T-helper 1 cell treated with Interleukin-12 subunit alpha and Interleukin-12 subunit beta and Interleukin-4 antibody, amounts not matched to agents 30 ng/mL and 1 ng/mL, for 36 hours (primary cell): ENCODE data around the gene SLC22A23. TPM values are rescaled to one million over a fixed set of nuclear protein-coding genes. Genes with fewer than 3 reads are reported as not detected.
"Not testable (repeated sequence)": the region's sequence is repeated elsewhere in the genome, so short reads cannot be mapped to it uniquely, and the experiment has no call there.

Experiments used
- intact Hi-C: fragments of 100-400 bp; cut with micrococcal nuclease; formaldehyde crosslinking; loops from one replicate; pipeline ENCODE4 v1.15.1; 2024
- total RNA-seq: library from RNA; stranded (reverse); gene quantifications from 2 replicates; pipeline ENCODE4 v1.2.3, GENCODE V29; 2022

SLC22A23 gene
- total RNA-seq, 1 donor from 2014 or later = 0.42 TPM

DNA sequence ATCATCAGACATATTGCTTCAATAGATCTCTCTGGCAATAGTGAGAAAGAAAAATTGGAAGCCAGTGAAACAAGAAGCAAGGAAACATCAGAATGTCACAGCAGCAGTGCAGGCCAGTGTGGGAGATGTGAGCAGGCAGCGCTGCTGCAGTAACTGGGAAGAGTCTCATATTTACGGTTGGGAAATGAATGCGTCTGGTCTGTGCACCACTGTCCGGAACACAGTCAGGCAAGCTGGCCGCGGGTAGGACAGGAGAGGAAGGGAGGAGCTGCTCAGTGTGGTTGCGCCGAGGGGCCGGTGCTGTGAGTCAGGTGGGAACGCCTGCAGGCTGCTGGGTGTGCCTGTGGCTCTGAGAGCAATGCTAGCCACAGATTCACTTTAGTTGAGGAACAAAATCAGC lies 204.5 kb downstream of the SLC22A23 start:
- intact Hi-C loops = no loop called here

DNA sequence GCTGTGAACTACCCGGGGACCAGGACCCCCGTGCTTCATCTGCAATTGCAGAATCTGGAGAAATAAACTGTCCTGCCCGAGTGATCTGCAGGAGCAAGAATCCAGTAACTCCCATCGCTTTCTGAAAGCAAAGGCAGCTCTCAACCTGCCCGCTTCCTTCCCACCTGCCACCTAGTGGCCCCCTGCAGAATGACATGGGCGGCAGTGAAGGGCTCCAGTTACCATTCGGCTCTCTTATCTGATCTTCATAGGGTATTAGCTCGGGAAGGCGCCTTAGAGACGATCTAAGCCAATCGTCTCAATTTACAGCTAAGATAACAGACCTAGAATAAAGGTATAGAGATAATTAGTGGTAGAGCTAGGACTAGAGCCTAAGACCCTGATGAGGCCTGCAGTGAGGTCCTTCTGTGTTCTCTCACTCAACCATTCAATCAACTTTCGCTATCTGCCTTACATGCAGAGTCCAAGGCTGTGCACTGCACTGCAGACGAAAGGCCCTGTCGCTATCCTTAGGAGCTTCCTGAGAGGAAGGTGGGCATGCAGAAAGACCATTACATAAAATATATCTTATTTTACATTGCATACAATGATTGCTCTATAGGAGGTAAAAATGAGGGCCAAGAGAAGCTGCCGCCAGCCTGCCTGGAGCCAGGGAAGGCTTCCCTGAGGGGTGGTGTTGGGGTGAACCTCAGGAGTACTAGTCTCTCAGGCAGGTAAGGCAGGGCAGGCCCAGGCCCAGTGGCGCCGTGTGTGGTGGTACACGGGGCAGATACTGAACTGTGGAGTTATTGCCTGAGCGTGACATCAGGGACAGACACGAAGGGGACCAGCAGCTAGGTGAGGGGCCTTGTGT lies 205.2 kb downstream of the SLC22A23 start:
- intact Hi-C loops = loop anchor here (1.0 to 2.0 kb wide), 6 partner anchors 94 to 487 kb away; partner anchors contain the start of genes BPHL, NQO2, RIPK1 and TUBB2A

DNA sequence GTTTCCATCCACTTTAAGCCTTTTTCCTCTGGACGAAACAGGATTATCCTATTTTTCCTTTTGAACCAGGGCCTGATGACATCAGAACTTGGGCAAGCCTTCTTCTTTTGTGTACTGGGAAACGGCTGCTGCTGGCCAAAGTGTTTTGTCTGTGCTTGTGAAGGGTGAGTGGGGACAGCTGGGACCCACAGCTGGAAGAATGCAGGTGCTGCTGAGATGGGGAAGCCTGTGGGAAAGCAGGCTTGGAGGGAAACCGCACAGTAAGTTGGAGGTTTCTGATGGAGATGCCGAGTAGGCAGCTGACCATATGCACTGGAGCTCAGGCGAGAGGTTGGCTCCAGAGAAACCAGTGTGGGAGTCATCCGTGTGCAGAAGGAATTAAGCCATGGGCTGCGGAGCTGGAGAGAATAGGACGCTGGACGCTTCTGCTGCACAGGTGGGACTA lies 206.6 kb downstream of the SLC22A23 start:
- intact Hi-C loops = loop anchor here (2.0 kb wide), 3 partner anchors 131 to 485 kb away; partner anchors contain the start of genes BPHL, RIPK1 and WRNIP1

DNA sequence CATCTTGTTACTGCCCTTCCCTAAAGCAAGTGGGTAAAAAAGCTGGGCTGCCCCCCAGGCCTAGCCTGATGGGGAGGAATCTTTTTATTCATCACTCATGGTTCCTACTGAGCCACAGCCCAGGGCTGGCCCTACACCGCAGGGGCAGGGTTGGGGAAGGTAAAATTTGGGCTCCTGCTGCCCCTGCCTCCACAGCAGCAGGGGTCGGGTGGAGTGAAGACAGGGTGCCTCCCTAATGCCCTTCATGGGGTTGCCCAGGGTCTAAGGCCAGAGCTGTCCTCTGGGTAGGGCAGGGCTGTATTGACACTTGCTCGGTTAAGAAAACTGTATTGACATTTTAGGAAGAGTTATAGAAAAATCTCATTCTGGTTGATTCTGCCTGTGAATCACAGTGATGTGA lies 207.0 kb downstream of the SLC22A23 start:
- intact Hi-C loops = loop anchor here (2.0 kb wide), 3 partner anchors 131 to 485 kb away; partner anchors contain the start of genes BPHL, RIPK1 and WRNIP1

DNA sequence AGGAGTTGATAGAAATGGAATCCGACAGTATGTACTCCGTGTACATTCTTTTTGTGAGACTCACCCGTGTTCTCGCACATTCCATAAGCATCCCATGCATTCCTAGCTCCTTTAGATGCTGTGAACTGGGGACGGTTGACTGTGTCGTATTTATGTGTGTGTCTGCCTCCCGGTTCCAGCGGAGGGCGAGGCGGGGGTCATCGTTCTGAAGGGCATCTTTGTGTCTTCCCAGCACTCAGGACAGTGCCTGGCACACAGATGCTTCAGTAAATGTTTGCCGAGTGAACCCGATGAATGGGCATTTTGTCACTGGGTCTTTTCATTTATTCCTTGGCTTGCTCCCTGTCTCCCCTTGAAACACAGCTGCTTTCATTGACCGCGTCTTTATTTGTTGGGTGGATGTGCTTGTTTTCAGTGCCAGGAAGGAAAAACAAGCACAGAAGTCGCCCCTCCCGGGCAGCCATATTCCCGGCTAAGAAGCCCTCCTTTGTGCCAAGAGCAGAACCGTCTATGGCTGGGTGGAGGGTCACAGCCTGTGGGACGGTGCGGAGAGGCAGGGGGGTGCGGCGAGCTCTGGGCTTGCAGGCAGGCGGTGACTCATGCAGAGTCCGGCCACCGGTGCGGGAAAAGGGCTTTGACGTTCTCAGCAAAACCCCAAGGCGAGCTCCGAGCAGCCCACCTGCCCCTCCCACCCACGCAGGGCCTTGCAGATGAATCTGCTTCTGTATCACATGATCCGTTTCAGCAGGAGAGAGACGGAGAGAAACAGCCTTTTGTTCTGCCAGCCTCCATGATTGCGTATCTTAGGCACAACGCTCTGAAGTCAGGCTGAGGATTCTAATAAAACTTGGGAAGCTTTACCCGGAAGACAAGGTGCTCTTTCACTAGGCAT lies 209.3 kb downstream of the SLC22A23 start:
- intact Hi-C loops = no loop called here

DNA sequence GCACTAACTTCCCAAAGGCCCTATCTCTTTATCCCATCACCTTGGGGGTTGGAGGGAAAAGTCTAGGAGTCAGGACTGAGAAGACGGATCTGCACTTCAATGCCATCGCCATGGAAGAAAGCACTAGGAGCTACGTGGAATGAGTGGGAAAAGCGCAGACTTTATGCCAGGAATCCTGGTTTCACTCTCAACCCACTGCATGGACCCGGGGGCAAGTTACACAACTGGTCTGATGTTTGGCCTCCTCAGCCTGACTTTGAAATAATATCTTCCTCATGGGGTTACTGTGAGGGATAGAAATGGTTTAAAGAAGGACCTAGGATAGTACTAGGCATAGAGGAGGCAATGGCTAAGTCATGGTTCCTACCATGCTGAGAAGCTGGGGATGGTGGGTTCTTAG lies 211.6 kb downstream of the SLC22A23 start:
- intact Hi-C loops = no loop called here

DNA sequence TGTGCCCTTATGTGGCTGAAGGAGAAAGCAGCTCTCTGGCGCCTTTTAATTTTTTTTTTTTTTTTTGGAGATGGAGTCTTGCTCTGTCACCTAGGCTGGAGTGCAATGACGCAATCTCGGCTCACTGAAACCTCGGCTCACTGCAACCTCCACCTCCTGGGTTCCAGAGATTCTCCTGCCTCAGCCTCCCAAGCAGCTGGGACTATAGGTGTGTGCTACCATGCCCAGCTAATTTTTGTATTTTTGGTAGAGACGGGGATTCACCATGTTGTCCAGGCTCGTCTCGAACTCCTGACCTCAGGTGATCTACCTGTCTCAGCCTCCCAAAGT lies 212.1 kb downstream of the SLC22A23 start:
- intact Hi-C loops = not testable (repeated sequence)

DNA sequence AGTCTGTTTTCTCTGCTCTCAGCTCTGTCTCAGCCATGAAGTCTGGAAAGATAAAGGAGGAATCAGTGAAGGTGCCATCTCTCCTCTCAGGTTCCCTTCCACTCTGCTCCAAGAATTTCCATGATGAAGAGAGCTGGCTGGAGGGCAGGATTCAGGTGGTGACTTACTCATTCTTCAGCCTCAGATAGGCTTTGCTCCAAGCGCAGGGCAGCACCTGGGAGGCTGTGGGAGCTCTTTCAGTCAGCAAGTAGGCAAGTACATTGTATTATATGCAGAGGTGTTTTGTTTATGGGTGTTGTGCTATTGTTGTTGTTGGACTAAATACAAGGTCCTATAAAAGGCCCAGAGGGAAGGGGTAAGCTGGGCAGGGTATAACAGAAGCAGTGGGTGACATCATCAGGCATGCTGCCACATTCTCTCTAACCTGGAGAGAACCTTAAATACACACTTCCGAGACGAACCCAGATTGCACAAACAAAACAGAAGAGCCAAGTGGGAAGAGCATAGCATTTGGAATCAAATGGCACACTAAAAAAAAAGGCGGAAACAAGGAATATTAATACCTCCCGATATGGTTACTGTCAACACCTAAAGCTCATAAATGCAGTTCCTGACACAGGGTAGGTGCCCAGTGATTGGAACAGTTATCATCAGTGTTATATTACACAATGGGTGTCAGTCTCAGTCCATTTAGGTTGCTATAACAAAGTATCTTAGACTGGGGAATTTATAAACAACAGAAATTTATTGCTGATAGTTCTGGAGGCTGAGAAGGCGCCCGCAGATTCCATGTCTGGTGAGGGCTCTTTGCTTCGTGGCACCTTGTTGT lies 212.6 kb downstream of the SLC22A23 start:
- intact Hi-C loops = no loop called here

DNA sequence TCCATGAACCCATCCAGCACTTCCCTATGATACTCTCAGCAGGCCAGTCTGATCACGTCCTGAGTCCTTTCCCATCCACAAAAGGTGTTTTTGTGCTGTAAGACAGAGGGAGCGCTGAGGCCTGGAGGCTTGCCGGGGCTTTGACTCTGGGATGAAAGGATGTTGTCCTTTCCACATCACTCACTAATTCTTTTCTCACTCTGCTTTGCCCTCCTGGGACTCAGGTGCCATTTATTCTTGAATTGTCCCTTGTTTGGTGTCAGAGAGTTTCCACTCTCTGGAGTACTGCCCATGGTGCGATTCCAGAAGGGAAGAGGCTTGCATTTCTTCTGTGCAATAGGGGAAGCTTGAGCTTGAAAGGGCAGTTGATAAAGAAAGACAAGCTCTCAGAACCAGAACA lies 214.1 kb downstream of the SLC22A23 start:
- intact Hi-C loops = no loop called here

DNA sequence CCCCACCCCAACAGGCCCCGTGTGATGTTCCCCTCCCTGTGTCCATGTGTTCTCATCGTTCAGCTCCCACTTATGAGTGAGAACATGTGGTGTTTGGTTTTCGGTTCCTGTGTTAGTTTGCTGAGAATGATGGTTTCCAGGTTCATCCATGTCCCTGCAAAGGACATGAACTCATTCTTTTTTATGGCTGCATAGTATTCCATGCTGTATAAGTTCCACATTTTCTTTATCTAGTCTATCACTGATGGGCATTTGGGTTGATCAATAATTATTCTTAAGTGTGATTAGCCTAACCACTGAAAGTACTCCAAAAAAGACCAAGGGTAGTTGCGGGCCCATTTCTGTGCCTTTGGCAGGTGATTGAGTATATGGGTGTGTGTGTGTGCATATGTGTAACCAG lies 215.1 kb downstream of the SLC22A23 start:
- intact Hi-C loops = not testable (repeated sequence)

DNA sequence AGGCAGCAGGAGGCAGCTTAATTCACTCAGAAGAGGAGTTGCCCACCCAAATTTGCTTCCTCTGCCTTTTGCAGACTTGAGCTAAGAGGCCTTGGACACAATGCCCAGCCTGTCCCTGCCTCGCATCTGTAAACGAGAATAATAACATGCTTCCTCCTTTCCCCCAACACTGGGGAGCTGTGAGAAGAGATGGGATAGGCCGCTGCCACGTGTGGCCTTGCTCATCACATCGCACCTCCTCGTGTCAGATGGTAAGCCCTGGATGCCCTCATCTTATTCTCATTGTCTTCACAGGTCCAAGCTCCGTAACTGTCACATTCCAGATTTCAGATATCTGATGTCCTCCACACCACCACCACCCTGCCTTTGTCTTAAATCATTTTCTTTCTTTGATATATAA lies 216.3 kb downstream of the SLC22A23 start:
- intact Hi-C loops = no loop called here

DNA sequence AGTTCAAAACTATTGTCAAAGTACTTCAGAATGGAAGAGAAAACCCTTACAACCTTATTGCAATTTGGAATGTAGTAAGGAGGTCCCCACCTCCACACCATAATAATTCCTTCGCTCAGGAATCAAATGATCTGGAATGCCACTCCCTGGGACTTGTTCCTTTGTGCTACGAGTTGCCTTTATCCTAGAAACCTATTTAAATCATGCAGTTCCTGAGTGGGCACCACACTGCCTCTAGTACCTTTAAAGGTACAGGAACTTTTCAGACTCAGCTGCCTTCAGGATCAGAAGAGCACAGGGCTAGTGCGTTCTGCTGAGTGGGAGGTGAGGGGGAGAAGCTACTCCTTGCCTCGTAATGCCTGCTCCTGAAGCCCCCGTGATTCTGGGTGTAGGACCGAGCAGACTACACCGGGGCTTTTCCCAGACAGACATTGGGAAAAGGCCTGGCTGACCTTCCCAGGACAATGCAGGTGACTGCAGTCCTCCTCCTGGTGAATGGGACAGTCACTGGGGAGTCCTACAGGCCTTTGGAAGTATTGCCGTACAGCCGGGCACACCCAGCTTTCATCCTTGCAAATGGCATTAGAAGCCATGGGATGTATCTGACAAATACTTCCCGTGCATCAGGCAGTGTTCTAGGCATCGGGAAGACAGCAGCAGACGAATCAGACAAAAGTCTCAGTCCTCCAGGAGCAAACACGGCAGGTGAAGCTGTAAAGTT lies 217.6 kb downstream of the SLC22A23 start:
- intact Hi-C loops = no loop called here

DNA sequence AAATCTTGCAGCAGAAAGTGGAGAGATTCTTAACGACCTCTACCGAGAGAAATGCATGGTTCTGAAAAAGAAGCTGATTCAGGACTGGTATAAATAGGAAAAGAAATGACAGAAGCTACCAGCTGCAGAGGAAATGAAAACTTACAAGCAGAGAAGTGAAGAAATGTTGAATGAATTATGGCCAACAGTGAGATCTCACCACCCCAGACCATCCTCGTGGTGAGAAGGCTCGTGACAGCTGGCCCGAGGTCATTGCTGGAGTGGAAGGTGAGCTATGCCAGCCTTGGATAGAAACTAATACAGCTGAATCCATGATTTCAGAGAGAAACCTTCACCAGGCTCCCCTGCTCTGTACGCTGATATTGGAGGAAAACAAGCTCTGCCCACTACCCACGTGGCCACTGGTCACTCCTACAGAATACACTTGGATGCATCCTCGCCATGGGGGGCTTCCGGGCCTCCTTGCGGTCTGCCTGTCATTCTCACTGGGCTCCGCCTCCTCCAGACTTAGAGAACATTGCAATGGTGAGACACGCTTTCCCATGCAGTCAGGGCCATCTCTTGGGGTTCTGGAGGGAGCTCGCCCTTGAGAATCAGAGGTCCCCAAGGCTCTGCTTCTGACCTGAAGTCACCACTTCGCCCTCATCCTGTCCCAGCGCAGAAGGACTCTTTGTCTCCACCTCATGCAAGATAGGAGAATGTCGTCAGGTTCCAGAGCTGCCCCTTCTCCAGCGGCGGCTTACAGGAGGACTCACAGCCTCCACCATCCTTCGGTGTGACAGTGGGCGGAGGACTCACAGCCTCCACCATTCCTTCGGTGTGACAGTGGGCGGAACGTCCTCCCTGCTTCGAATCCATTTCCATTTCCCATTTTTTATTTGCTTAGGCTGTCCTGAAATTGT lies 218.8 kb downstream of the SLC22A23 start:
- intact Hi-C loops = no loop called here

DNA sequence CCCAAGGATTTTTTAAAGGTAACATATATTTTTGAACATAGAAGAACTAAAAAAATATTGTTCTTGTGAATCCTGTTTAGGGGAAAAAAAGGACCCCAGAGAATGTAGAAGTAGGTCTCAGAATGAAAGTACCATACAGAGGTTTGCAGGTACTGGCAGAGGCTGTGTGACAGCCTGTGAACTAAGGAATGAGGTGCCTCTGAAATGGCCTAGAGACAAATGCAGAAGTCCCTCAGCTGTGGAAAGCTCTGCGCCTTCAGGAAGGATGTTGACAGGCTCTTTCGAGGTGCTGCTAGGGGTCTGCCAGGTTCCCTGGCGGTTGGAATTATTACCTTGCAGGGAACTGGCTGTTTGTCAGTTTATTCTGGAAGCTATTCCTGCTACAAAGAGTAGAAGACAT lies 220.8 kb downstream of the SLC22A23 start:
- intact Hi-C loops = no loop called here

DNA sequence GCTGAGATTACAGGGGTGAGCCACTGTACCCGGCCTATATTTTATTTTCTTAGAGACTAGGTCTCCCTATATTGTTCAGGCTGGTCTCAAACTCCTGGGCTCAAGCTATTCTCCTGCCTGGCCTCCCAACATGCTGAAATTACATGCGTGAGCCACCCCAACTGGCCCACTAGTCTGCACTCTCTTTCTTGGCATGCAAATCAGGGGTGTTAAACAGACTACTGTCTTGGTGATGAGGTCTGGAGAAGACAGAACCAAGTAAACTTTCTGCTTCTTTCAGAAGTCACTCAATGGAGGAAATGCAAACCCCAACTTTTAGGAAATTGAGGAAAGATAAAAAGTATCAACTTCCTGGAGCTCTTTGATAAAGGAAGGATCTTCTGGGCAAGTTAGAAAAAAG lies 221.4 kb downstream of the SLC22A23 start:
- intact Hi-C loops = no loop called here

DNA sequence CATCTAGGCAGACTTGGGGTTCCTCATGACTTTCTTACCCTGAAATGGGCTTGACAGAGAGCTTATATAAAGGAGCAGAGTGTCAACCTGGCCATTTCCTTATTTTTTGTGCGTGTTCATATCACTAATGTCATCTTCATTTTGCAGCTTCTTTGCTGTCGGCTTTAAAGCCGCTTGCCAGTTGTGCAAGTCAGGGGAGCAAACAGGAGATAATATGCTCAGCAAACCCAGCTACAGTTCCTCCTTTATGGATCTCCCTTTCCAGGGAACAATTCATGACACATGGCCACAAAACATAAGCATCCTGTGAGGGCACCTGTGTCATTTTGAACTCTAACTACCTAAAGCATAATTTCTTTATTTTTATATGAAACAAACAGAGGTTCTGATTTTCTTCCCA lies 222.9 kb downstream of the SLC22A23 start:
- intact Hi-C loops = no loop called here

DNA sequence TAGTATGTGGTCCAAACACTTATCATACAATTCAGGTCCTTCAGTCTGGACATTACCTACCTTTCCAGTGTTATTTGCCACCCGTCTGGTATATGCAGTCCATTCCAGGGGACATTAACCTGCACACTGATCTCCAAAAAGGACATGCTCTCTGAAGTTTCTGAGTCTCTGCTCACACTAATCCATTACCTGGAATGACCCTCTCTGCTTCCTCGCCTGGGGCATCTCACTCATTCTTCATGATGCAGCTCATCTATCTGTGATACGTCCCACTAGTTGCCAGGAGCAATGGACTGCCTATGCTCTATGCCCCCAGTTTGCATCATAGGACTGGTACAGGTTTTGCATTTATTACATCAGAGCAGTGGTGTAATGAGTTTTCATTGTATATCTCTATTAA lies 223.5 kb downstream of the SLC22A23 start:
- intact Hi-C loops = no loop called here

DNA sequence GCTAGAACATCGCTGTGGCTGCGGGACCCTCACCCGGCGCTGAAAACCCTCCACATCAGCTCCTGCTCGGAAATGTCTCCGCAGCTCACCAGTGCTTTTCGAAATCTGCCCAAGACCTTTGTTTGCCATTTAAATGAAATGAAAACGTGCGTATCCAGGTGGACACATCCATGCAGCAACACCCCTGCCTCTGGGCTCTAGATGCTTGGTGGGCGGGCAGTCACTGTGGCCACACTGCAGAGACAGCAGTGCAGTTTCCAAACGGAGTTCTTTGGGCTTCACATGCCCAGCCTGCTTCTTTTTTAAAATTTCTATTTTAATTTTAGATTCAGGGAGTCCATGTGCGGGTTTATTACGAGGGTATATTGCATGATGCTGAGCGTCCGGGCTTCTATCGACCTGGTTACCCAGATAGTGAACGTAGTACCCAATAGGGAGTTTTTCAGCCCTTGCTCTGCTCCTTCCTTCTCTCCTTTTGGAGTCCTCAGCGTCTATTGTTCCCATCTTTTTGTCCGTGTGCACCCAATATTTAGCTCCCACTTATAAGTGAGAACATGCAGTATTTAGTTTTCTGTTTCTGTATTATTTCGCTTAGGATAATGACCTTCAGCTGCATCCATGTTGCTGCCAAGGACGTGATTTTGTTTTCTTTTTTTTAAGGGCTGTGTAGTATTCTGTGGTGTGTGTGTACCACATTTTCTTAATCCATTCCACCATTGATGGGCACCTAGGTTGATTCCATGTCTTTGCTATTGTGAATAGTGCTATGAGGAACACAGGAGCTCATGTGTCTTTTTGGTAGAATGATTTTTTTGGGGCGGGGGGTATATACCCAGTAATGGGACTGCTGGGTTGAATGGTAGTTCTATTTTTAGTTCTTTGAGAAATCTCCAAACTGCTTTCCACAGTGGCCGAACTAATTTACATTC lies 224.6 kb downstream of the SLC22A23 start:
- intact Hi-C loops = no loop called here
